ENCODE measurements around the gene SLC10A2.

Gene SLC10A2

DNA sequence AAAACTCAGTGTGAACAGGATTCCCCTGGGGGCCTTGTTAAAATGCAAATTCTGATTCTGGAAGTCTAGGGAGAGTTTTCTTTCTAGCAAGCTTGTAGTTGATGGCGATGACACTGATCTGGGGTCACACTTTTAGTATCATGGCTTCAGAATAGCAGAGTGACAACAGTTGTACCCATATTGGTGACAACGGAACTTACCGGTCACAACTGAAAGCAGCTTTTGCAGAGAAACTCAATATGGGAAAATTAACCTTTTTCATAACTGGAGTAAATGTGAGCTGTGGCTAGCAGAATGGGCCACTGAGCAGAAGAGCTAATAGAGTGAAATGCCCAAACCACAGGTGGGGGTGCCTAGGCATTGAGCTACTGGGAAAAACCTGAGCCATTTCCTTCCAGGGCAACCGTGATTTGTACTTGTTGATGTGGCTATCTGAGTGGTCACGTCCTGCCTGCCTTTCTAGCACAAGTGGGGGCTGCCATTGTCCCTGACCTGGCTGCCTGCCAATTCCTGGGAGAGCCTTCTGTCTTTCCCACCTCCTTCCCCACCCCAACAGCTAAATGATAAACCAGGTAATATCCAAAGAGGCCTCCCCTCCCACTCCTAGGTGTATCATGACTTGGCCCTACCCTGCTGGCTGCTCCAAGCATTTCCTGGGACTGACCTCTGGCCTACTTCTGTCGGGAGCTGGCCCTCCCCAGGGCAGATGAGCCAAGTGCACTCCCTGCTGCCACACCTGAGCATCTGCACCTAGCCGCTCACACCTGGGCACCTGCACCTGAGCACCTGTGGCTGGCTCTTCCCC is 1.7 kb upstream of the SLC10A2 start:
- TF ChIP-seq, protein P1, sequence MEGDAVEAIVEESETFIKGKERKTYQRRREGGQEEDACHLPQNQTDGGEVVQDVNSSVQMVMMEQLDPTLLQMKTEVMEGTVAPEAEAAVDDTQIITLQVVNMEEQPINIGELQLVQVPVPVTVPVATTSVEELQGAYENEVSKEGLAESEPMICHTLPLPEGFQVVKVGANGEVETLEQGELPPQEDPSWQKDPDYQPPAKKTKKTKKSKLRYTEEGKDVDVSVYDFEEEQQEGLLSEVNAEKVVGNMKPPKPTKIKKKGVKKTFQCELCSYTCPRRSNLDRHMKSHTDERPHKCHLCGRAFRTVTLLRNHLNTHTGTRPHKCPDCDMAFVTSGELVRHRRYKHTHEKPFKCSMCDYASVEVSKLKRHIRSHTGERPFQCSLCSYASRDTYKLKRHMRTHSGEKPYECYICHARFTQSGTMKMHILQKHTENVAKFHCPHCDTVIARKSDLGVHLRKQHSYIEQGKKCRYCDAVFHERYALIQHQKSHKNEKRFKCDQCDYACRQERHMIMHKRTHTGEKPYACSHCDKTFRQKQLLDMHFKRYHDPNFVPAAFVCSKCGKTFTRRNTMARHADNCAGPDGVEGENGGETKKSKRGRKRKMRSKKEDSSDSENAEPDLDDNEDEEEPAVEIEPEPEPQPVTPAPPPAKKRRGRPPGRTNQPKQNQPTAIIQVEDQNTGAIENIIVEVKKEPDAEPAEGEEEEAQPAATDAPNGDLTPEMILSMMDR (conservative IDR thresholded peaks at IDR 0.05) = no peak
- no peak overlapping the region for H3K27ac ChIP-seq

DNA sequence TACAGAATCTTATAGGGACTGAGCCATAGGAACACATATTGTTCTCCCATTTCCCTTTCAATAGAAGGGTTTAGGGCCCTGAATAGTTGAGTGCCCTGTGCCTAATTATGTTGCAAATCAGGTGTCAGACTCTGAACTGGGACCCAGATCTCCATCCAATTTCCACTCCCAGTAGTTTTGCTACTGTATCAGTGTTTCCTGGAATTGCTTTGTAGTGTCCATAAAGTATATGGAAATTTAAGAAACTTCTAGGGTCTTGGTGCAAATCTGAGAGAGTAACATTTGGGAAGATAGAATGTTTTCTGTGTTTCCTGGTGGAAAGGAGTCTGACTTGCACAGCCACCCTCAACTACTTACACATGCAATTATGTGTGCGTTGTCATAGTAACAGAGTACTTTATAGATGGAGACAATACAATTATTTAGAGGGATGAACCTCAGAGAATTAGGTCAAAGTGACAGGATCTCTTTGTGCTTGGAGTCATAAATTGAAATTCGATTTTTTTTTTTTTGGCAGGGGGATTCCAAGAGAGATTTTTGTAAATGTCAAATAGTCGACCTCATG is 646 bp upstream of the SLC10A2 start:
- H3K27ac ChIP-seq = no peak overlapping the region
- TF ChIP-seq, protein P1 (conservative IDR thresholded peaks at IDR 0.05) = no peak

DNA sequence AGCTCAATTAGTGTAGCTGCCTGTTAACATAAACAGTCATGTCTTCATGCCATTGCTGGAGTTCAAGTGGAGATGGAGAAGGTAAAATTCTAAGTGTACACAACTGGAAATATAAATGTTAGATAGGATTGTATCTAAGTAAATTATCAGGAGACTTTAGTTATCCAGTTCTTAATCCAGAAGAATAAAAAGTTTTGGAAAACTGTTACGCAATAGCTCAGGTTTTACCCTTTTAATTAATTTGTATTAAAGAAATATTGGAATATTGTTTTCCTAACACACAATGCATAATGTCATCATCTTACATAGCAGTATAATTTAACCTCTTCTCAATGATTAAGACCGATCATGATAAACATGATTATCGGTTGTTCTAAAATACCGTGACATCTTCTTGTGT is 2.8 kb downstream of the SLC10A2 start:
- TF ChIP-seq, protein P1 (conservative IDR thresholded peaks at IDR 0.05) = no peak
- no peak overlapping the region for H3K27ac ChIP-seq

DNA sequence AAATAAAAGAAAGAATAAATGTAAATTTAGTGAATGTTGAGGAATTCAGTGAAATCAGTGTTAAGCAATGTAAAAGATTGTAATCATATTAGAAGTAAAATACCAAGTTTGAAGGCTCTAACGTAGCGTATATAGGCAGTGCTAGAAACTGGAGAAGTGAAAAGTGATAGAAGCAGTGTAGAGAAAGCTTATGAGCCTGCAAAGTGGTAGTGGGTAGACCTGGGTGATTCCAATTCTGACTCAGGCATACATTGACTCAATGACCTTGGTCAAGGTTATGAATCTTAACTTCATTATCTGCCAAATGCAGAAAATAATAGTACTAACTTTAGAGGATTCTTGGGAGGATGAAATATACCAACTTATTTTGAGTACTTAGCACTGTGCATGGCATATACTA is 4.1 kb downstream of the SLC10A2 start:
- TF ChIP-seq, protein P1 (conservative IDR thresholded peaks at IDR 0.05) = no peak
- no peak overlapping the region for H3K27ac ChIP-seq

DNA sequence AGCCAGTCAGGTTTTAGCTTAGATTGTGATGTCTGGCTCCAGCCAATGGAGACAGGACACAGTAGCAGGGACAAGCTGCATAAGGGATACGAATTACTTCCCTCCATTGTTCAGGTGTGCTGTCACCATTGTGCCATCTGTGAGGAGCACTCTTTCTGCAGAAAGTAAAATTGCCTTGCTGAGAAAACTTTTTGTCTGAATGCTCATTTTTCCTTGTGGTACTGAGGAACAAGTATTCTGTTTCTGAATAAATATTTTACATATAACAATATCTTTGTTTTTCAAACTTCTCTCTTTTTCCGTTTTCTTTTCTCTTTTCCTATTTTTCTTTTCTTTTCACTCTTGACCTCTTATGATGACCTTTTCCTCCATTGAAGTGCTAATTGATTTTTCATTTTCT is 10.2 kb downstream of the SLC10A2 start:
- H3K27ac ChIP-seq = no peak overlapping the region
- TF ChIP-seq, protein P1 (conservative IDR thresholded peaks at IDR 0.05) = no peak

DNA sequence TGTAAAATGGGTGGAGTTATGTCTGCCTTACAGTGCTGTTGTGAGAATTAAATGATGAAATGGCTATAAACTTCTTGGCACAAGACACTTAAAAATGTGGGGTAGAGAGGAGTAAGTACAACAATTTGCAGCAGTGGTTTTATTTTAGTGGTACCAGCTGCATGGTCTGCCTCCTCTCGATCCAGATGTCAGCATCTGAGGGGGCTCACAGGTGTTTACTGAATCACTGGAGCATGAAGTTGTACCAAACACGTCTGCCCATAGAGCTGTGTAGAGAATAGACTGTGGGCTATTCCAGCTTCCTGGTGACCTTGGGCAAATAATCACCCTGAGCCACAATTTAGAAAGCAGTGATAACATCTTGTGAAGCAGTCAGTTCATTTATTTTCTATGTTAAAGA is 11.1 kb downstream of the SLC10A2 start:
- H3K27ac ChIP-seq = no peak overlapping the region
- TF ChIP-seq, protein P1 (conservative IDR thresholded peaks at IDR 0.05) = no peak

DNA sequence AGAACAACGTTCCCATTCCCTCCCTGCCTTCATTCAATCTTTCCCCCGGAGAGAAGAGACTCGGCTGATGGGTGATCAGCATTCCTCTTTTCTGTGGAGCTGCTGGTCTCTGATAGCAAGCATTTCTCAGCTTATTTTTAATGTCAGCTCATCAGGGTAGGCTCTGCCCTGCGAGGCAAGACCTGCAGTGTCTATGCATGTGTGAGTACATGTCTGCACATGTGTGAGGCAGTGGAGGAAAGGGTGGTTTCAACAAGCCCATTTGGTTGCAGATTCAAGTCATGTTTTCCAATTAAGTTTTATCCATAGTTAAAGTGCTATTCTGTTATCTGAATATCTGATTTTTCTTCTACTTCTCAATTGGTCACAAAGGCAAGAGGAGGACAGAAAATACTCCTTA is 19.5 kb downstream of the SLC10A2 start:
- TF ChIP-seq, protein P1 (conservative IDR thresholded peaks at IDR 0.05) = no peak
- no peak overlapping the region for H3K27ac ChIP-seq
